Endothelial cell of umbilical vein (primary cell): ENCODE results near the gene PKD2L1. TPM values are rescaled to one million over a fixed set of nuclear protein-coding genes. Genes with fewer than 3 reads are reported as not detected.

Source experiments
- BruUV-seq: library from RNA; stranded (reverse); fragments of 400-500 nt; replicated peaks from 2 replicates; lab custom pipeline; 2021; lab: Mats Ljungman, UMichigan
- CTCF ChIA-PET: fragments of 300-600, 350-600 bp; sonication (Branson Sonifier 250); formaldehyde crosslinking; loops from one replicate; lab custom pipeline; 2021; ENCODE audit warnings: antibody characterized with exemption, inconsistent platforms; lab: Charles Lee
- POLR2A ChIA-PET: fragments of 300-600, 350-600 bp; sonication (Branson Sonifier 250); formaldehyde crosslinking; loops from one replicate; lab custom pipeline; 2021; ENCODE audit warnings: antibody characterized with exemption, inconsistent platforms; lab: Charles Lee
- DNase-seq: peaks from one replicate; pipeline ENCODE4 v3.0.0-alpha.2; 2011; ENCODE audit warnings: low read depth, low spot score
- FAIRE-seq: peaks from 2 replicates; lab custom pipeline; 2011; peaks lifted over from hg19 to GRCh38; lab: Jason Lieb, UNC
- H2AFZ ChIP-seq: 2 replicates; pipeline ENCODE4 v1.6.0; 2012; ENCODE audit warnings: low read depth, low read length, control low read depth, inconsistent platforms
- H3K27ac ChIP-seq: 2 replicates; pipeline ENCODE4 v1.5.1; 2011; ENCODE audit warnings: low read depth, mild to moderate bottlenecking, control low read depth, low read length, moderate library complexity; ENCODE audit not compliant: insufficient read depth
- H3K27me3 ChIP-seq, 2 experiments: 2 replicates each; pipeline versions ENCODE4 v1.6.0 to v1.6.1; 2011; ENCODE audit warnings: low read length in 2 of 2, mixed read lengths in 1 of 2; ENCODE audit not compliant: control insufficient read depth in 2 of 2, insufficient read depth in 2 of 2
- H3K36me3 ChIP-seq, 2 experiments: 2 replicates in 1 of 2; 3 replicates in 1 of 2; pipeline ENCODE4 v1.5.1; 2011; ENCODE audit warnings: low read length in 2 of 2, mild to moderate bottlenecking in 1 of 2, moderate library complexity in 1 of 2; ENCODE audit not compliant: control insufficient read depth in 2 of 2, insufficient read depth in 2 of 2; ENCODE audit errors: extremely low read depth in 1 of 2
- H3K4me1 ChIP-seq: 3 replicates; pipeline ENCODE4 v1.5.1; 2011; ENCODE audit warnings: mild to moderate bottlenecking, low read length; ENCODE audit not compliant: control insufficient read depth, insufficient read depth; ENCODE audit errors: extremely low read depth
- H3K4me2 ChIP-seq: 2 replicates; pipeline ENCODE4 v1.6.1; 2011; ENCODE audit warnings: low read length, control low read depth, mixed read lengths; ENCODE audit not compliant: insufficient read depth
- H3K4me3 ChIP-seq, 3 experiments: fragments of 200-600 bp in 1 of 3; sonication (generic), shearing (Covaris generic) in 1 of 3; replicated peaks in 1 of 3; 2 replicates each; pipeline ENCODE4 v1.5.1; 2011 to 2016; ENCODE audit warnings: control low read depth in 3 of 3, low read length in 3 of 3, mild to moderate bottlenecking in 2 of 3, inconsistent platforms in 1 of 3, low read depth in 1 of 3, moderate library complexity in 1 of 3; ENCODE audit not compliant: insufficient read depth in 1 of 3
- H3K79me2 ChIP-seq: 2 replicates; pipeline ENCODE4 v1.6.0; 2012; ENCODE audit warnings: low read length, inconsistent platforms; ENCODE audit not compliant: control insufficient read depth, insufficient read depth
- H3K9ac ChIP-seq: replicated peaks from 2 replicates; pipeline ENCODE3; 2011; ENCODE audit warnings: low read length, control low read depth; ENCODE audit not compliant: insufficient read depth; ENCODE audit errors: extremely low read depth
- H3K9me1 ChIP-seq: replicated peaks from 3 replicates; pipeline ENCODE4 v1.6.0; 2011; ENCODE audit warnings: mild to moderate bottlenecking, low read length; ENCODE audit not compliant: control insufficient read depth, insufficient read depth; ENCODE audit errors: extremely low read depth
- H3K9me3 ChIP-seq: replicated peaks from 2 replicates; pipeline ENCODE4 v1.5.1; 2012; ENCODE audit warnings: low read length, inconsistent platforms; ENCODE audit not compliant: control insufficient read depth, insufficient read depth
- H4K20me1 ChIP-seq: replicated peaks from 2 replicates; pipeline ENCODE3; 2011; ENCODE audit warnings: mild to moderate bottlenecking, low read length; ENCODE audit not compliant: control insufficient read depth, insufficient read depth; ENCODE audit errors: extremely low read depth
- EZH2 ChIP-seq: IDR thresholded peaks from 2 replicates; pipeline ENCODE4 v1.6.1; 2012; ENCODE audit warnings: borderline replicate concordance, low read depth, mild to moderate bottlenecking, moderate library complexity, low read length, inconsistent platforms; ENCODE audit not compliant: severe bottlenecking
- FOS ChIP-seq: IDR thresholded peaks from 2 replicates; pipeline ENCODE4 v1.6.1; 2011; ENCODE audit warnings: mild to moderate bottlenecking, low read length, moderate library complexity, borderline replicate concordance; ENCODE audit not compliant: insufficient read depth
- GATA2 ChIP-seq: IDR thresholded peaks from 2 replicates; pipeline ENCODE4 v1.7.0; 2011; ENCODE audit warnings: low read depth, mild to moderate bottlenecking, moderate library complexity, mixed read lengths, low read length; ENCODE audit not compliant: insufficient read length, insufficient read depth
- JUN ChIP-seq: IDR thresholded peaks from 2 replicates; pipeline ENCODE4 v1.6.1; 2011; ENCODE audit warnings: borderline replicate concordance, low read depth; ENCODE audit not compliant: insufficient read length, insufficient read depth
- MYC ChIP-seq: IDR thresholded peaks from one replicate; pipeline ENCODE4 v1.6.1; 2011; ENCODE audit warnings: mild to moderate bottlenecking, low read depth, low read length
- POLR2A ChIP-seq: IDR thresholded peaks from 2 replicates; pipeline ENCODE4 v1.6.1; 2012; ENCODE audit warnings: low read depth, mild to moderate bottlenecking, control low read depth, low read length
- POLR2AphosphoS5 ChIP-seq: IDR thresholded peaks from 2 replicates; pipeline ENCODE4 v1.6.1; 2012; ENCODE audit warnings: low read depth, mild to moderate bottlenecking, control low read depth, low read length, moderate library complexity; ENCODE audit not compliant: insufficient read depth
- dilution Hi-C: fragments of 300-500 bp; cut with MboI; formaldehyde crosslinking; loops from one replicate; pipeline ENCODE4 v1.15.0; 2019; ENCODE audit warnings: low sequenced_read_pairs; ENCODE audit not compliant: extremely low pct_ligation_motif_present
- intact Hi-C: fragments of 100-400 bp; cut with micrococcal nuclease; formaldehyde crosslinking; loops from one replicate; pipeline ENCODE4 v1.10.0; 2022
- polyA plus RNA-seq, 4 experiments: library from polyadenylated mRNA; depleted of rRNA in 3 of 4; stranded (reverse) in 3 of 4; unstranded in 1 of 4; fragments of >200 nt; gene quantifications; 2 replicates each; pipeline versions ENCODE4 v1.2.1 to v1.2.3, GENCODE V29; 2011 to 2012; ENCODE audit warnings: missing spikeins in 1 of 4
- total RNA-seq: library from RNA; stranded (reverse); gene quantifications from 2 replicates; pipeline ENCODE4 v1.2.3, GENCODE V29; 2021
- TF ChIP-seq, protein P1 (sequence below): IDR thresholded peaks from 2 replicates; pipeline ENCODE4 v1.6.1; 2011; ENCODE audit not compliant: insufficient read depth, insufficient read length
- TF ChIP-seq, protein P2 (sequence below), 2 donors: IDR thresholded peaks; 1 replicate in 1 of 2; 2 replicates in 1 of 2; pipeline ENCODE4 v1.5.1; 2011; ENCODE audit warnings: low read length in 2 of 2, mild to moderate bottlenecking in 2 of 2, moderate library complexity in 2 of 2, control low read depth in 1 of 2, inconsistent platforms in 1 of 2, low read depth in 1 of 2; ENCODE audit not compliant: insufficient read depth in 1 of 2; ENCODE audit errors: extremely low read depth in 1 of 2

The PKD2L1 gene
- total and polyA plus RNA-seq, 2 donors (not counting 3 experiments of a cell fraction or from before 2014, with no cell fraction given) = not detected

DNA sequence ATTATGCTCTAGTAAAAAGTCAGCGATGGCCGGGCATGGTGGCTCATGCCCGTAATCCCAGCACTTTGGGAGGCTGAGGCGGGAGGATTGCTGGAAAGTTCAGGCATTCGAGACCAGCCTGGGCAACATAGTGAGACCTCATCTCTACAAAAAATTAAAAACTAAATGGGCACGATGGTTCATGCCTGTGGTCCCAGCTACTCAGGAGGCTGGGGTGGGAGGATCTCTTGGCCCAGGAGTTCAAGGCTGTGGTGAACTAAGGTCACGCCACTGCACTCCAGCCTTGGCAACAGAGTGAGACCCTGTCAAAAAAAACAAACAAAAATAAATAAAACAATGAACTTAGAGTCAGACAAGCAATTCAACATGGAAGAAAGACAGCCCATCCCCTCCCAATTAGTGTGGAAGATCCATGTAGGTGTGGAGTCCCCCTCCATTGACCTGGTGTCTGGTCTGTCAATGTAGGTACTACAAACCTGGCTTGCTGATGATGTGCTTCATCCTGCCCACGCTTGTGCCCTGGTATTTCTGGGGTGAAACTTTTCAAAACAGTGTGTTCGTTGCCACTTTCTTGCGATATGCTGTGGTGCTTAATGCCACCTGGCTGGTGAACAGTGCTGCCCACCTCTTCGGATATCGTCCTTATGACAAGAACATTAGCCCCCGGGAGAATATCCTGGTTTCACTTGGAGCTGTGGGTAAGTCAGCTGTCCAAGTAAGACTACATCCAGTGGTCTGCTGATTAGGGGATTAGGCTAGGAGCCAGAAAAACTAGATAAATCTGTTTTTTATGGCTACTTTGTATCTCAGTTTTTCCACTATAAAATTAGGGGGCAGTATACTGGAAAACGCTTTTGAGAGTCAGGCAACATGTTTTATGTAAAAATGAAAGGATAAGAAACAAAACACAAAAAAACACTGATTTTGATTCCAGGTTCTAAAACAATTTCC lies 26.3 kb upstream of the PKD2L1 start:
- FAIRE-seq (no peak), DNase-seq (no peak)
- no TSS peak for BruUV-seq
- dilution Hi-C loops = no loop called here
- peaks cover 65% of the 10 kb centered on the region for H3K79me2 ChIP-seq
- H4K20me1 ChIP-seq = peaks cover 2% of the 10 kb centered on the region
- H3K9me3 ChIP-seq = no peaks in the 10 kb centered on the region
- no peak for TF ChIP-seq EZH2
- no peak for TF ChIP-seq GATA2
- no peak for TF ChIP-seq POLR2AphosphoS5
- no peak for TF ChIP-seq MYC
- TF ChIP-seq FOS = no peak
- TF ChIP-seq, protein P1, sequence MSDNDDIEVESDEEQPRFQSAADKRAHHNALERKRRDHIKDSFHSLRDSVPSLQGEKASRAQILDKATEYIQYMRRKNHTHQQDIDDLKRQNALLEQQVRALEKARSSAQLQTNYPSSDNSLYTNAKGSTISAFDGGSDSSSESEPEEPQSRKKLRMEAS = no peak
- TF ChIP-seq POLR2A = no peak
- TF ChIP-seq JUN = no peak
- TF ChIP-seq, protein P2, sequence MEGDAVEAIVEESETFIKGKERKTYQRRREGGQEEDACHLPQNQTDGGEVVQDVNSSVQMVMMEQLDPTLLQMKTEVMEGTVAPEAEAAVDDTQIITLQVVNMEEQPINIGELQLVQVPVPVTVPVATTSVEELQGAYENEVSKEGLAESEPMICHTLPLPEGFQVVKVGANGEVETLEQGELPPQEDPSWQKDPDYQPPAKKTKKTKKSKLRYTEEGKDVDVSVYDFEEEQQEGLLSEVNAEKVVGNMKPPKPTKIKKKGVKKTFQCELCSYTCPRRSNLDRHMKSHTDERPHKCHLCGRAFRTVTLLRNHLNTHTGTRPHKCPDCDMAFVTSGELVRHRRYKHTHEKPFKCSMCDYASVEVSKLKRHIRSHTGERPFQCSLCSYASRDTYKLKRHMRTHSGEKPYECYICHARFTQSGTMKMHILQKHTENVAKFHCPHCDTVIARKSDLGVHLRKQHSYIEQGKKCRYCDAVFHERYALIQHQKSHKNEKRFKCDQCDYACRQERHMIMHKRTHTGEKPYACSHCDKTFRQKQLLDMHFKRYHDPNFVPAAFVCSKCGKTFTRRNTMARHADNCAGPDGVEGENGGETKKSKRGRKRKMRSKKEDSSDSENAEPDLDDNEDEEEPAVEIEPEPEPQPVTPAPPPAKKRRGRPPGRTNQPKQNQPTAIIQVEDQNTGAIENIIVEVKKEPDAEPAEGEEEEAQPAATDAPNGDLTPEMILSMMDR (IDR thresholded peaks at IDR 0.05; ENCODE audit: extremely low read depth in 1 of 2, insufficient read depth in 1 of 2, low read depth in 1 of 2, low read length in 2 of 2) = no peak
- H3K36me3 ChIP-seq = peaks cover 30 to 47% of the 10 kb centered on the region in 2 experiments
- peaks cover 42% of the 10 kb centered on the region for H3K4me1 ChIP-seq
- H2AFZ ChIP-seq = no peak overlapping the region
- H3K27ac ChIP-seq = no peak overlapping the region
- no peaks in the 10 kb centered on the region for H3K9me1 ChIP-seq
- CTCF ChIA-PET = no interaction called here
- POLR2A ChIA-PET = no interaction called here
- intact Hi-C loops = loop anchor here (1.0 kb wide), 1 partner anchor 9 kb away; the partner anchor contains the start of gene SCD
- H3K27me3 ChIP-seq = no peaks in the 10 kb centered on the region
- no peak overlapping the region for H3K9ac ChIP-seq
- H3K4me2 ChIP-seq = no peak overlapping the region
- no peak overlapping the region for H3K4me3 ChIP-seq
